CD4-positive, alpha-beta T cell treated with Interleukin-15 for 1 hour (primary cell): Measurements from ENCODE around the gene LUZP2.

Experiments used
- DNase-seq: peaks from one replicate; pipeline ENCODE4 v3.0.0-alpha.2; 2020

Gene LUZP2

GRCh38 chr11:24636291-24636629 is 139.4 kb downstream of the LUZP2 start:
- DNase-seq = no peak

- DNase-seq = no peak
Observed at GRCh38 chr11:24637520-24637919, 140.7 kb downstream of the LUZP2 start.

- DNase-seq = no peak
Observed at GRCh38 chr11:24642648-24643047, 145.8 kb downstream of the LUZP2 start.

GRCh38 chr11:24645563-24645962 is 148.7 kb downstream of the LUZP2 start:
- no peak for DNase-seq

GRCh38 chr11:24651873-24652272 is 155.0 kb downstream of the LUZP2 start:
- no peak for DNase-seq

- no peak for DNase-seq
Observed at GRCh38 chr11:24653901-24654300, 157.0 kb downstream of the LUZP2 start.

- DNase-seq = no peak
Observed at GRCh38 chr11:24661331-24661730, 164.5 kb downstream of the LUZP2 start.

- no peak for DNase-seq
Observed at GRCh38 chr11:24664399-24664798, 167.5 kb downstream of the LUZP2 start.

- DNase-seq = no peak
Observed at GRCh38 chr11:24667353-24667968, 170.6 kb downstream of the LUZP2 start.

- DNase-seq = no peak
Observed at GRCh38 chr11:24678703-24679348, 182.0 kb downstream of the LUZP2 start.

- DNase-seq = no peak
Observed at GRCh38 chr11:24679821-24680351, 183.0 kb downstream of the LUZP2 start.

- no peak for DNase-seq
Observed at GRCh38 chr11:24683583-24683982, 186.7 kb downstream of the LUZP2 start.

- no peak for DNase-seq
Observed at GRCh38 chr11:24685821-24686220, 189.0 kb downstream of the LUZP2 start.

GRCh38 chr11:24687531-24688147 is 190.8 kb downstream of the LUZP2 start:
- no peak for DNase-seq

- no peak for DNase-seq
Observed at GRCh38 chr11:24688981-24689380, 192.1 kb downstream of the LUZP2 start.

GRCh38 chr11:24697522-24698111 is 200.8 kb downstream of the LUZP2 start:
- no peak for DNase-seq

GRCh38 chr11:24704716-24705115 is 207.9 kb downstream of the LUZP2 start:
- DNase-seq = no peak

GRCh38 chr11:24705474-24705873 is 208.6 kb downstream of the LUZP2 start:
- DNase-seq = no peak

GRCh38 chr11:24708616-24709015 is 211.8 kb downstream of the LUZP2 start:
- no peak for DNase-seq

- DNase-seq = no peak
Observed at GRCh38 chr11:24709928-24710565, 213.2 kb downstream of the LUZP2 start.

GRCh38 chr11:24714601-24715000 is 217.7 kb downstream of the LUZP2 start:
- no peak for DNase-seq

GRCh38 chr11:24716403-24716802 is 219.6 kb downstream of the LUZP2 start:
- no peak for DNase-seq

- DNase-seq = no peak
Observed at GRCh38 chr11:24723231-24723630, 226.4 kb downstream of the LUZP2 start.
